Measurements from ENCODE around the gene TSPAN15. TPM values are rescaled to one million over a fixed set of nuclear protein-coding genes. Genes with fewer than 3 reads are reported as not detected.
A peak's percentile ranks its signal among the peaks of the same experiment; 100 is the strongest.

TSPAN15 gene
- total RNA-seq, 4 donors from 2014 or later, result 17.2 to 58.1 (median 24.4) TPM

- H3K9me3 ChIP-seq, result no peaks in the 10 kb centered on the region
- no peak for TF ChIP-seq CTCF (IDR thresholded peaks at IDR 0.05)
- H3K4me1 ChIP-seq, result peaks cover 5 to 18% of the 10 kb centered on the region in 2 donors
- H3K36me3 ChIP-seq, result no peaks in the 10 kb centered on the region
- no peak for DNase-seq
- peak overlapping the region; percentile 70 to 78 for H3K27ac ChIP-seq
- intact Hi-C loops (cut with DNase I; ENCODE audit: low total_unique reads), result no loop called here
- no peaks in the 10 kb centered on the region for H3K27me3 ChIP-seq
- H3K4me3 ChIP-seq, result no peak overlapping the region
These were observed 12.6 kb downstream of the TSPAN15 start for GRCh38 chr10:69463886-69464285.

- no peaks in the 10 kb centered on the region for H3K27me3 ChIP-seq
- H3K9me3 ChIP-seq, result no peaks in the 10 kb centered on the region
- TF ChIP-seq CTCF (IDR thresholded peaks at IDR 0.05), result no peak
- no peak for TF ChIP-seq POLR2A (IDR thresholded peaks at IDR 0.05)
- H3K36me3 ChIP-seq, result no peaks in the 10 kb centered on the region
- no peak for DNase-seq
- no peak overlapping the region for H3K4me3 ChIP-seq
- H3K27ac ChIP-seq, result peak overlapping the region; percentile 70 to 78
- intact Hi-C loops (cut with DNase I; ENCODE audit: low total_unique reads), result no loop called here
- H3K4me1 ChIP-seq, result peaks cover 5 to 18% of the 10 kb centered on the region in 2 donors
These were observed 13.1 kb downstream of the TSPAN15 start for GRCh38 chr10:69464401-69464800.

- no peaks in the 10 kb centered on the region for H3K36me3 ChIP-seq
- no peak overlapping the region for H3K4me3 ChIP-seq
- no peaks in the 10 kb centered on the region for H3K9me3 ChIP-seq
- peaks cover 5 to 18% of the 10 kb centered on the region in 2 donors for H3K4me1 ChIP-seq
- intact Hi-C loops (cut with DNase I; ENCODE audit: low total_unique reads), result no loop called here
- peak overlapping the region; percentile 70 to 78 for H3K27ac ChIP-seq
- H3K27me3 ChIP-seq, result no peaks in the 10 kb centered on the region
- DNase-seq, result no peak
- no peak for TF ChIP-seq CTCF (IDR thresholded peaks at IDR 0.05)
- no peak for TF ChIP-seq POLR2A (IDR thresholded peaks at IDR 0.05)
These were observed 13.6 kb downstream of the TSPAN15 start for GRCh38 chr10:69464801-69465401.

DNA sequence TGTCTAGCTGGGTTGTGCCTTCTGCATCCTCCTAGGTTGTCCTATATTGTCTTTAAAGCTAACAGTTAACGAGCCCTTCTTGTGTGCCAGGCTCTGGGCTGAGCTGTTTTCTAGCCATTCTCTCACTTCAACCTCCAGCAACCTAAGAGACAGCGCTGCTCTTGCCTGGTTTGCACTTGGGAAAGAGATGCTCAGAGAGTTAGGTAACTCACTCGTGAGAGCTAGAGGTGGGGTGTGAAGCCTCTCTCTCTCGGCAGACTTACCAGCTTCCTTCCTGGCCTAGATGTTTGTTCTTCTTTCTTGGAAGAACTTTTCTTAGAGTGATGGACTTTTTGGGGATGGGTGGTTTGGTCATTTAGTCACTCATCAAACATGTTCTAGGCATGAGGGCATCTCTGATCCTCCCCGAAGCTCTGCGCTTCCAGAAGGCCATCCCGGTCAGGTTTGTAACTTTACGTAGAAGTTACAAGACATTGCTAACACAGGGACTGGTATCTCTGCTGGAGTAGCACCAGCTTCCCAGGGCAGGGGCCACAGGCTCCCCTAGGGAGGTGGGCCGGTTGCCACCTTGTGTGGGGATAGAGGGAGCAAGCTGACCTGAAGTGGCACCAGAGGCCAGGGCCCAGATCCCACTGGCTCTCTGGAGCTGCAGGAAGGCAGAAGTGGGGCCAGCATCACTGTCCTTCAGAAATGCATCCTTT, 14.3 kb downstream of the TSPAN15 start:
- TF ChIP-seq POLR2A (IDR thresholded peaks at IDR 0.05), result no peak
- TF ChIP-seq CTCF (IDR thresholded peaks at IDR 0.05), result no peak
- no peak overlapping the region for H3K4me3 ChIP-seq
- no peak for DNase-seq
- H3K36me3 ChIP-seq, result no peaks in the 10 kb centered on the region
- intact Hi-C loops (cut with DNase I; ENCODE audit: low total_unique reads), result no loop called here
- no peaks in the 10 kb centered on the region for H3K9me3 ChIP-seq
- no peaks in the 10 kb centered on the region for H3K27me3 ChIP-seq
- H3K27ac ChIP-seq, result peak overlapping the region; percentile 70 to 78
- peaks cover 5 to 18% of the 10 kb centered on the region in 2 donors for H3K4me1 ChIP-seq

- H3K36me3 ChIP-seq, result no peaks in the 10 kb centered on the region
- TF ChIP-seq CTCF (IDR thresholded peaks at IDR 0.05) (no peak), POLR2A (IDR thresholded peaks at IDR 0.05) (no peak)
- no peaks in the 10 kb centered on the region for H3K27me3 ChIP-seq
- no peak for DNase-seq
- intact Hi-C loops (cut with DNase I; ENCODE audit: low total_unique reads), result no loop called here
- peak overlapping the region; percentile 70 to 78 for H3K27ac ChIP-seq
- no peaks in the 10 kb centered on the region for H3K9me3 ChIP-seq
- peaks cover 5 to 18% of the 10 kb centered on the region in 2 donors for H3K4me1 ChIP-seq
- no peak overlapping the region for H3K4me3 ChIP-seq
These were observed 14.9 kb downstream of the TSPAN15 start for GRCh38 chr10:69466158-69466490.
